Astrocyte (in vitro differentiated cells and primary cell): ENCODE data around the gene FRS2.

Source experiments
- EZH2 ChIP-seq: IDR thresholded peaks from 2 replicates; pipeline ENCODE4 v1.6.1; 2012; ENCODE audit warnings: mild to moderate bottlenecking, low read length, inconsistent platforms; ENCODE audit not compliant: insufficient read depth
- TF ChIP-seq, protein P1 (sequence below): IDR thresholded peaks from 2 replicates; pipeline ENCODE4 v1.5.1; 2011; ENCODE audit warnings: low read depth, mild to moderate bottlenecking, inconsistent platforms, low read length, moderate library complexity; ENCODE audit not compliant: insufficient read depth

DNA sequence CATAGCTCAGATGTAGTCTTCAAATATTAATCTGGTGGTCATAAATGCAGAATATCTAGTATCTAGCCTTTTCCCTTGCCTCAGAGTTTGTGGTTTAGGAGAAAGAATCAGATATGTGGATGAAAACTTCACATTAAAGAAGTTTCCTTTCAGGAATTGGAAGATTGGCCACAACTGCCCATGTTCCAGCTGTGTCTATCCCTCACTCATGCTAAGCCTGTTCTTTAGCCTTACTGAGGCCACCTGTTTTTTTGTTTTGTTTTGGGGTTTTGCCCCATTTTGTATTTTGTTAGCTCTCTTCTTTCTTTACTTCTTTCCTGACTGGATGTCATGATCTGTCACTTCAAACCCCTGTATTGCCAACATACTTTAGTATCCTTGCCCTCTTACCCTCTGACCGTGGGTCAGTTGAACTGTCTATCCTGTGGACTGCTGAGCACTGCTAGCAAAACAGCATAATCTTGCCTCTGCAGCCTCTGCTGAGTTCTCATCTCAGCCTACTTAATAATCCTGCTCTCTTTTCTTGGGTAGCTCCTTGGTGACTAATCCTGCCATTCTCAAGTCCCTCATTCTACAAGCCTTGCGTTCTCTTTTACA lies 93.1 kb downstream of the FRS2 start:
- TF ChIP-seq, protein P1, sequence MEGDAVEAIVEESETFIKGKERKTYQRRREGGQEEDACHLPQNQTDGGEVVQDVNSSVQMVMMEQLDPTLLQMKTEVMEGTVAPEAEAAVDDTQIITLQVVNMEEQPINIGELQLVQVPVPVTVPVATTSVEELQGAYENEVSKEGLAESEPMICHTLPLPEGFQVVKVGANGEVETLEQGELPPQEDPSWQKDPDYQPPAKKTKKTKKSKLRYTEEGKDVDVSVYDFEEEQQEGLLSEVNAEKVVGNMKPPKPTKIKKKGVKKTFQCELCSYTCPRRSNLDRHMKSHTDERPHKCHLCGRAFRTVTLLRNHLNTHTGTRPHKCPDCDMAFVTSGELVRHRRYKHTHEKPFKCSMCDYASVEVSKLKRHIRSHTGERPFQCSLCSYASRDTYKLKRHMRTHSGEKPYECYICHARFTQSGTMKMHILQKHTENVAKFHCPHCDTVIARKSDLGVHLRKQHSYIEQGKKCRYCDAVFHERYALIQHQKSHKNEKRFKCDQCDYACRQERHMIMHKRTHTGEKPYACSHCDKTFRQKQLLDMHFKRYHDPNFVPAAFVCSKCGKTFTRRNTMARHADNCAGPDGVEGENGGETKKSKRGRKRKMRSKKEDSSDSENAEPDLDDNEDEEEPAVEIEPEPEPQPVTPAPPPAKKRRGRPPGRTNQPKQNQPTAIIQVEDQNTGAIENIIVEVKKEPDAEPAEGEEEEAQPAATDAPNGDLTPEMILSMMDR: no peak
- no peak for TF ChIP-seq EZH2
